Measurements from ENCODE around the gene PLAGL1.

GRCh38 chr6:143965503-143966171, 42.4 kb downstream of the PLAGL1 start:
- no peak for TF ChIP-seq POLR2A (IDR thresholded peaks at IDR 0.05)
- TF ChIP-seq, protein P1, sequence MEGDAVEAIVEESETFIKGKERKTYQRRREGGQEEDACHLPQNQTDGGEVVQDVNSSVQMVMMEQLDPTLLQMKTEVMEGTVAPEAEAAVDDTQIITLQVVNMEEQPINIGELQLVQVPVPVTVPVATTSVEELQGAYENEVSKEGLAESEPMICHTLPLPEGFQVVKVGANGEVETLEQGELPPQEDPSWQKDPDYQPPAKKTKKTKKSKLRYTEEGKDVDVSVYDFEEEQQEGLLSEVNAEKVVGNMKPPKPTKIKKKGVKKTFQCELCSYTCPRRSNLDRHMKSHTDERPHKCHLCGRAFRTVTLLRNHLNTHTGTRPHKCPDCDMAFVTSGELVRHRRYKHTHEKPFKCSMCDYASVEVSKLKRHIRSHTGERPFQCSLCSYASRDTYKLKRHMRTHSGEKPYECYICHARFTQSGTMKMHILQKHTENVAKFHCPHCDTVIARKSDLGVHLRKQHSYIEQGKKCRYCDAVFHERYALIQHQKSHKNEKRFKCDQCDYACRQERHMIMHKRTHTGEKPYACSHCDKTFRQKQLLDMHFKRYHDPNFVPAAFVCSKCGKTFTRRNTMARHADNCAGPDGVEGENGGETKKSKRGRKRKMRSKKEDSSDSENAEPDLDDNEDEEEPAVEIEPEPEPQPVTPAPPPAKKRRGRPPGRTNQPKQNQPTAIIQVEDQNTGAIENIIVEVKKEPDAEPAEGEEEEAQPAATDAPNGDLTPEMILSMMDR (IDR thresholded peaks at IDR 0.05) = no peak

Measured in heart left ventricle (tissue), 13 donors.